Activated CD8-positive, alpha-beta memory T cell treated with anti-CD3 and anti-CD28 coated beads, Interleukin-2, amount 50 U/mL, for 4 hours (primary cell): ENCODE measurements around the gene PHACTR1.
"Not testable (repeated sequence)": the region's sequence is repeated elsewhere in the genome, so short reads cannot be mapped to it uniquely, and the experiment has no call there.

Experiments
- DNase-seq: peaks from one replicate; pipeline ENCODE4 v3.0.0-alpha.2; 2020

Gene PHACTR1

DNA sequence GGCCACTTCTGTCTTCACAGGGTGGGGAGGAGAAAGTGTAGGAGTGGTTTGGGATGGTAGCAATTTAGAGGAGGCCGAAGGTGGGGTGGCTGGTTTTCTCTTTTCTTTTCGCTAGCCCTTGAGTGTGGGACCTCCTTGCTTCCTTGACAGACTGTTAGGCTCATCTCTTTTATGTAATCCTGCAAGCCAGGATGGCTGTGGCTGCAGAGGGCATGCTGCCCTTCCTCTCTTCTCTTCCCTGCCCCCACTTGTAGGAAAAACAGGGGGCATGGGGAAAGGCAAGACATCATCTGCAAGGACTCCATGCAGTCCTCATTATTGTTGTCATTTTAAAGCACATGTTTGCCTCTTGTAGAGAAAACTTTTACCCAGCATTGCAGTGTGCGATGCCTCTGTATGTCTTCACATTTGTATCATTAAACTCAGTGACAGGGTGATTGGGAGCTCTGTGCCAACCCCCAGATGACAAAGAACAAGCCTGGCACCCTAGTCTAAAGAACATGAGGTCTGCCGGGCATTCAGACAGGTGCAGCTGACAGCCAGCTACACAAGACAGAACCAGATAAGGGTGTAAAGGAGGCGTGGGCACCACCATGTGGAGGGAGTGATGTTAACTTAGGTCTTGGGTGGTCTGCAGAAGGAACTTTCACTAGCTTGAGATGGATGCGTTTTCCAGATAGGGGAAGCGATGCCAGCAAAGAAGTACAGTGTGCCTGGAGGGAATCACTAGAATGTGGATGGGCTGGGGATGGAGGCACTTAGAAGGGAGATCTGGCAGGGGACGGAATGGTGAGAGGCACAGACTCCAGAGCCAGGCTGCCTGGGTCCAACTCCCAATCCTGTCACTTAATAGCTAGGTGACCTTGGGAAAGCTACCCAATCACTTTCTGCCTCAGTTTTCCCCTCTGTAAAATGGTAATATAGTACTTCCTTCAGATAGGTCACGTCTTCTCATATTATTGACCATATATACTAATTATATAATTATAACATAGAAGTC is 404.2 kb downstream of the PHACTR1 start:
- no peak for DNase-seq

DNA sequence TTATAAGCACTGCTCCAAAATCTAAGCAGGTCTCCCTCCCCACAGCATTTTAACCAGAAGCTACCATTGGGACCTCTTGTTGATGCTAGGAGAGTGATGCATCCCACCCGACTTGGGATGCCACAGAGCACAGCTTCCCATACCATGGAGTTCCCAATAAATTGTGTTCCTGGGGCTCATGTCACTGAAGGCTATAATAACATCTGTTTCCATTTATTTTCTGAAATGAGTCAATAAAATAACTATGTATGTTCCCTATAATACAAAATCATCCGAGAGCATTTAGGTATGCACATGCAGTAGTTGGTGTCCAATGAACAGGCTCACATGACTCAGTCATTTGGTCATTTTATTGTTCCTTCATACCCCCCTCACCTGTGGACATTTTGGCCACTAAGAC is 407.6 kb downstream of the PHACTR1 start:
- no peak for DNase-seq

DNA sequence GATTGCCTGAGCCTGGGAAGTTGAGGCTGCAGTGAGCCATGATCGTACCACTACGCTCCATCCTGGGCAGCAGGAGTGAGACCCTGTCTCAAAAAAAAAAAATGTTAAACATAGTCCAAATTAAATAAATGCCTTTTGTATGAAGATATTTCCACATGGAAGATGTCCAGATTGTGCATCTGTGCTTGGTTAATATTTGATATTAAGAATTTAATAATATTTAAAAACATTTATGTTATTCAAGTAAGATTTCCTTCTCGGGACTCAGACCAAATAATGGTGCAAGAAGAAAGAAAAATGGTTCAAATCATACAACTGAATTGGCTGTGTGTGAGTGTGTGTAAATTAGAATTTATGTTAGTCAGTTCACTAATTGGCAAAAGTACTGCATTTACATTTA is 409.3 kb downstream of the PHACTR1 start:
- no peak for DNase-seq

DNA sequence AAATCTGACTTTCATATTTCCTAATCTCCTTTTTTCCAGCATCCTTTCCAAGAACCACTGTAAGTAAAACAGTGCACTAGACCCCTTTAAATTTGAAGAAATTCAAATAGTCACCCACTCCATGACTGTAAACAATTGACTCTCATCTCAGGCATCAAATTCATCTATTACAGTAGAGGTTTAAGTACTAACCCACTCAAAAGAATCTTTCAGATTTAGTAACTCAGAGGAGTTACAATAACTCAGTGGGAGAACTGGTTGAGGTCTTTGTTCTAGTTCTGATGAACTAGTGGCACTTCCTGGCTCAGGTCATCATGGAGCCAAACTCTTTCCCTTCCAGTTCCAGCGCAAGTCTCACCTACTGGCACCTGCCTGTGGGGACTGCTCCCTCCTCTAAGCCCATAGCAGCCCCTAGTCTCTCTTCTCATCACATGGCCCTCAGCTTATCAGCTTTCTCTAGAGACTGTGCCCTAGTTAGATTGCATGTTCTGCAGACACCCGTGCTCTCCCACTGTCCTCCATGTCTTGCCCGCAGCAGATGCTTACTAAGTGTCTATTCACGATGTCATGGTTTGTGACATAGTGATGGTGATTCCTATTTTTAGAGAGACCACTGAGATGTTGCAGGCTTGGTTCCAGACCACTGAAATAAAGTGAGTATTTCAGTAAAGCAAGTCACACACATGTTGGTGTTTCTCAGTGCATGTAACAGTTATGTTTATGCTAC is 415.5 kb downstream of the PHACTR1 start:
- DNase-seq: no peak

DNA sequence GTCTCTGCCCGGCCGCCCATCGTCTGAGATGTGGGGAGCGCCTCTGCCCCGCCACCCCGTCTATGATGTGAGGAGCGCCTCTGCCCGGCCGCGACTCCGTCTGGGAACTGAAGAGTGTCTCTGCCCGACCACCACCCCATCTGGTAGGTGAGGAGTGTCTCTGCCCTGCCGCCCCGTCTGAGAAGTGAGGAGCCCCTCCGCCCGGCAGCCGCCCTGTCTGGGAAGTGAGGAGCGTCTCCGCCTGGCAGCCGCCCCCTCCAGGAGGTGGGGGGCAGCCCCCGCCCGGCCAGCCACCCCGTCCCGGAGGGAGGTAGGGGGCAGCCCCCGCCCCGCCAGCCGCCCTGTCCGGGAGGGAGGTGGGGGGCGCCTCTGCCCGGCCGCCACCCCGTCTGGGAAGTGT is 417.3 kb downstream of the PHACTR1 start:
- not testable (repeated sequence) for DNase-seq

DNA sequence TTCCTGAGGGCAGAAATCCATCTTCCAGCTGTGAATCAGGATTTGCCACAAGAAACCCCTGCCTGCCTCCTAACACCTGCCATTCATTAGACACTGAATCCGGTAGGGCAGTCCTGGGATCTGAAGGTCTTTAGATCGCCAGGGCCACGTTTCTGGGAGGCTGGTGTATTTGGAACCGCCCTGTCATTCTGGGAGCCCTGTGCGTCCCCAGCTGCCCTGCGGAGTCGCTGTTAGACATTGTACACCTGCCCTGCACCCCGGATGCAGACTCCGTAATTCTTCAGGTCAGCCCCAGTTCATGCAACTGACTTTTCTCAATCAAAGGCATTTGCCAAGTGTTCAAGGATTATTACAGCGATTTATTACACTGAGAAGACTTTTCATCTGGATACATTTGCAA is 418.6 kb downstream of the PHACTR1 start:
- no peak for DNase-seq

DNA sequence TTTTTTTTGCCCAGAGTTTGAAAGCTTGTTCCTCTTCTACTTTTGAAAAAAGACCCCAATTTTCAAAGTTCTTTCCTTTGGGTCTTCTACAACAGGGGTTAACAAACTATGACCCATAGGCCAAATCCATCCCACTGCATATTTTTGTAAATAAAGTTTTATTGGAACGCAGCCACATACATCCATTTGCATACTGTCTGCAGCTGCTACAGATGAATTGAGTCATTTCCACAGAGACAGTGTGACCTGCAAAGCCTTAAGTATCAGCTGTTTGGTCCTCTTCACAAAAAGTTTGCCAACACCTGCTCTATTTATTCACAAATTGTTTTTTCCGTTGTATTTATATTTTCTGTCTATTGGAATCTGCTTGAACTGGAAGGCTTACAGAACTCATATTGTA is 422.6 kb downstream of the PHACTR1 start:
- DNase-seq: no peak

DNA sequence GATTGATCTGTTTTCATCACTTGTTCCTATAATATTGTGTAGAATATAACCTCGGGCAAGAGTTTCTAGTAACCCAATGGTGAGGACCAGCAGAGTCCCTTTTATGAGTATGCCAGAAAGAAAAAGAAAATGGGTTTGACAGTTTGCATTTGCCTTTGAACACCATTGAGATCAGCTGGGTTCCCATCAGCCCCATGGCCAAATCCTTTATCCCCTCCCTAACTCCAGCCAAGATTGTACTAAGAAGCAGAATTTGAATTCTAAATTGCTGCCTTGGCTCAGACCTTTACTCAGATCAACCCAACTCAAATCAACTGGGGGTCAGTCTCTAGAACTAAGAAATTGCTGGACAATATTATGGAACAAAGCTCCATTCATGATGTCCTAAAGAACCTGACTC is 424.4 kb downstream of the PHACTR1 start:
- DNase-seq: no peak

DNA sequence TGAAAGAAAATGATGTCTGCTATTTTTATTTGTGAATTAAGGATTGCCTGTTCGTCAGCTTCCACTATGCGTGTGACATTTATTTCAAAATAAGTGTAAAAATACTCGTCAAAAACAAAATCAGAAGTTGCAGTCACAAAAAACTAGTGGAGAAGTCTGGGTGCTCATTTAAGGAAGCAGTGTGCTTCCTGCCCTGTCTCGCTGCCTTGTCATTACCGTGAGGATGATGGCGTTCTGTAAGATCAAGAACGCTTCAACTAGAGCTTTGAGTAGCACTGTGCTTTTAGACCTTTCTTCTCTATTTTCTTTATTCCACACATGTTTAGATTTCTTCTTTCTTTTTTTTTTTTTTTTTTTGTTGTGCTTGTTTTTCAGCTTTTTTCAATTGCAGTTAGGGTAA is 424.8 kb downstream of the PHACTR1 start:
- DNase-seq: no peak

DNA sequence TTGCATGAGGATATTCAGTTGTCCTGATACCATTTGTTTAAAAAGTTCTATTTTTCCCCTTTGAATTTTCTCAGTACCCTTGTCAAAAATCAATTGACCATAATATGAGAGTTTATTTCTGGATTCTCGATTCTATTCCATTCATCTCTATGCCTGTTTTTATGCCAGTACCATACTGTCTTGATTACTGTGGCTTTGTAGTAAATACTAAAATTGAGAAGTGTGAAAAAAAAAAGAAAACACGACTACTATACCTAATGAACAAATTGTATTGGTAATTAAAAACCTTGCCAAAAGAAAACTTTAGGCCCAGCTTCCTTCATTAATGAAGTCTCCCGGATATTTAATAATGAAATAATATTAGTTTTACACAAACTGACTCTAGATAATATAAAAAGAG is 426.0 kb downstream of the PHACTR1 start:
- no peak for DNase-seq

DNA sequence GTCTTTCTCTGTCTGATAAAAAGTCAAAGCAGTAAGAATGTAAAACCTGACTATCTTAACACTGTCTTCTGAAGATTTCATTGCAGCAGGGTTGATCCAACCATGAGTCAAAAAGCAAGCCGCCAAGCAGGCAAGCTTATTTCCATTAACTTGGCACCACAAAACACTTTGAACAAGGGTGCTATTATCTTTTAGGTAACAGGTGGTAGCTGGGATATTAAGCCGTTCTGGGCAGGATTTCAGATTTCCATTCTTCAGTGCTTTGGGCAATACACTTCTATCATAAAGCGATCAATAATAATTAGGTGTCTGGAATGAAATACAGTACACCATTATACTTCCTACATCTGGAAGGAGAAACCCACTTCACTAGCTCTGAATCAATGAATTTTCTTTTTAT is 429.9 kb downstream of the PHACTR1 start:
- no peak for DNase-seq

DNA sequence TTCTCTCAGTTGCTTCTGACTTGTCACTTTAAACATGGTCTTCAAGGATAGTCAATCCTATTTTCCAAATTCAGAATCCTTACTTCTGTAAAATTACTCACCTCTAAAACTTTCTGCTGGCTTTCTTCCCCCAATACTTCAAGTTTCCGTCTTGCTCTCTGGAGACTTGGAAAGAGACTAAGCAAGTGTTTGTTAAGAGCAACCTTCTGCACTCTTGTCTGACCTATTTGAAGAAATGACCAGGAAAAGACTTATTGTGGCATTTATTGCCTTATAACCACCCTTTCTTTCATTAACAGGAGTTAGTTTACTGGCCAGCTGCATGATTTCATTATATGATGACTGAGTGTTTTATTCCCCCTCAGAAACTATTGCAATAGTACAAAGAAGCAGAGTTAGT is 430.8 kb downstream of the PHACTR1 start:
- no peak for DNase-seq

DNA sequence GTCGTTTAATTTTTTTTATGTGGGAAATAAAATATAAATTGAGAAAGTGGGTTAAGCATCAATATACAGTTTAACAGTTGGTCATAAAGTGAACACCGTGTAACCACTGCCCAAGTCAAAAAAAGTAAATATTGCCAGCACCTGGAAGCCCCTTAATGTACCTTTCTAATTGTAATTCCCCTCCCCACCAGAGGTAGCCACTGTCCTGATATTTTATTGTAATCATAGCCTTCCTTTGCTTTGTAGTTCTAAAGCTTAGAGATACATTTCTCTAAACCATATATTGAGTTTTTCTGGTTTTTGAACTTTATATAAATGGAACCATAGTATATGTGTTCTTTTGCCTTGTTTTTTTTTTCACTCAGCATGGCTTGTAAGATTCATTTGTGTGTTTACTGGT is 431.2 kb downstream of the PHACTR1 start:
- no peak for DNase-seq

DNA sequence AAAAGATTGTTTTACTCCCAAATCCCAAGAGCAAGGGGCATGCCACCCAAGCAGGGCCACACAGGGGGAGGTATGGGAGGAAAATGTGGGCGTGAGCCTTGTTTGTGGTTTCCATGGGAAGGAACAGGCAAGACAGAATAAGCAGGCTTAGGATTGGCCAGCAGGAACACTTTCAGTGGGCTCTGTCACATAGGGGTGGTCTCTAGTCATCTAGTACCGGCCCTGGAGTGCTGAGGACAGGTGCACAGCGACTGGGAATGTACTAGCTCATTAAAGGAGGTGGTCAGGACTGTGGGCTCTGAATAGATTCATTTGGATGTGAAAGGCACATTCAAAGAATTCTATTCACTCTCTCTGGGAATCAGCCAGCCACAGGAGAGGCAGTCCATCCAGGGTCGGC is 436.2 kb downstream of the PHACTR1 start:
- DNase-seq: no peak

DNA sequence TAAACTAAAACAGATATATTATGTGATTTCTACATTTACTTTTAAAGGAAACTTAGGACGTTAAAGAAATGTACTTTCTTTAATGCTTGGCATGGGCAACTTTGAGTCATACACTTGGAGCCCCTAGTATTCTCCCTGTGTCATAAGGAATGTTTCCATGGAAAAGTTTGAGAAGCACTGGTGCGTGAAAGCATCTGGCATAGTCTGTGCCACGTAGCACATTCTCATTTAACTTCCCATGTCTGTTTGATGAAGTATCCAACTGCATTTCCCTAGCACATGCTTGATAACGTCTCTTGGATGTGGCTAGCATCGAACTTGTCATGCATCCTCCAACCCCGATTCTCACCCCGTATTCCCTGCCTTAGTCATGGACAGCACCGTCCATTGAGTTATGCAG is 439.8 kb downstream of the PHACTR1 start:
- DNase-seq: no peak

DNA sequence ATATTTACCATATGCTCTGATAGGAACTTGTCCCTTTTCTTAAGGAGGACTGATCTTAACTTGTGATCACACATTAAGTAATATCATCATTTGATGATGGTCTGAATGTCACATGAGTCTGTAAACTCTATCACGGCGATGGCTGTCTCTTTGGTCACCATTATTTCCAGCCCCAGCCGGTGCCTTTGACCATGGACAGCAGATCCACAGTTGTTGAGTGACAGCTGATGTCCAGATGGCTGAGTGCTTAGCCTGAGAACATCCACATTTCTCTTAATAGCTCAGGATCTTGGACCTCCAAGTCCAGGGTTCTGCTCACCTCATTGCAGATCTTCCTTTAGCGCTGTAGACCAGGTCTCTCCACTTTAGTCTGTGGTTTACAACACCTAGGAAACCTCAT is 440.7 kb downstream of the PHACTR1 start:
- DNase-seq: no peak

DNA sequence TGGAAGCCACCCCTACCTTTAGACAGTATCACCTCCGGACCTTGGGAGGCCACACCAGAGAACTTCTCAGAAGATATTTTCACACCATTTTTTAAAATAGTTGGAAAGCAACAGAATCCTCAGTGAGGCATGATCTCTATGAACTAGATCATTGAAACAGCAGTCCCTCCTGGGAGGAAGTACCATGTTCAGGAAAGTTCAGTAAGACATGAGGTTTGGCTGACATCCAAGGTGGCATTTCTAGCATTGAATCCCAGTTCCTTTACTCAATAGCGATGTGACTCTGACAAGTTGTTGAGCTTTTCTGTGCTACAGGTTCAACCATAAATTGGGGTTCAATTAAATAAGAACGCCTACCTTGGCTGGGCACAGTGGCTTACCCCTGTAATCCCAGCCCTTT is 442.7 kb downstream of the PHACTR1 start:
- no peak for DNase-seq

DNA sequence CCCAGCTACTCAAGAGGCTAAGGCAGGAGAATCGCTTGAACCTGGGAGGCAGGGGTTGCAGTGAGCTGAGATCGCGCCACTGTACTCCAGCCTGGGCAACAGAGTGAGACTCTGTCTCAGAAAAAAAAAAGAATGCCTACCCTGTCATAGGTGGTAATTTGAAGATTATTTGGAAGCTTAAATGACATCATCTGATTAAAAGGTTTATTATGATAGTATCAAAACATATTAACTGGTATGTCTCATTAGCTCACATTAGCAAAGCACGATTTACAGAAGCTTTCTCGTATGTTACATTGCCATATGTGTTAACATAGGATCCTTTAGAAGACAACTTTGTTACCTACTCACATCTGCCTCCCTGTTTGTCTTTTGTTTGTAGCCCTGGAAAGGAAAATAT is 443.3 kb downstream of the PHACTR1 start:
- DNase-seq: not testable (repeated sequence)

DNA sequence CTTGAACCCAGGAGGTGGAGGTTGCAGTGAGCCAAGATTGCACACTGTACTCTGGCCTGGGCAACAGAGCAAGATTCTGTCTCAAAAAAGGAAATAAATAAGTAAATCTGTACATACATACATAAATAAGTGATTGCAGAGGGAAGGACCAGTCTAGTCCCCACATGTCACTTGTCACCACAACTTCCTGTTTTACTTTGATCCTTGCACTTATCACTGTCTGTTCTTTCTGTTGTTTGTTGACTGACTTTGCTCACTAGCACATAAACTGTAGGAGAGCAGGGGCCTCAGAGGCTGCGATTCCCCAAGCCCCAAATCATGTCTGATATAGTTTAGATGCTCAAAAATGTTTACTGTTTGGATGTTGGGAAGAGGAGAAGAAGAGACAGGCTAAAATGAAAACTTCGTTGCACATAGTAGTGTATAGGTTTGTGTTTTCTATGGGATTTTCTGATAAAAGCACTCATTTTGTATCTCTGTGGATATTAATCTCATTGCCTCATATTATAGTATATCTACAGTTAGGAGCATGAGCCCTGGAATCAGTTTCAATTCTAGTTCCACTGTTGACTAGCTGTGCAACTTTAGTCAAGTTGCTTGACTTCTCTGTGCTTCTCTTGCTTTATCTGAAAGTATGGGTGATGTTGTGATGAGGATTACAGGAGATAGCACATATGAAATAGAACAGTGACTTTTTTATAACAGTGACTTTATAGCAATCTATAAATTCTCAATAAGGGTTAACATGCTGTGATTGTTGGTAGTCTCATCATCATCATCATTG is 446.8 kb downstream of the PHACTR1 start:
- no peak for DNase-seq

DNA sequence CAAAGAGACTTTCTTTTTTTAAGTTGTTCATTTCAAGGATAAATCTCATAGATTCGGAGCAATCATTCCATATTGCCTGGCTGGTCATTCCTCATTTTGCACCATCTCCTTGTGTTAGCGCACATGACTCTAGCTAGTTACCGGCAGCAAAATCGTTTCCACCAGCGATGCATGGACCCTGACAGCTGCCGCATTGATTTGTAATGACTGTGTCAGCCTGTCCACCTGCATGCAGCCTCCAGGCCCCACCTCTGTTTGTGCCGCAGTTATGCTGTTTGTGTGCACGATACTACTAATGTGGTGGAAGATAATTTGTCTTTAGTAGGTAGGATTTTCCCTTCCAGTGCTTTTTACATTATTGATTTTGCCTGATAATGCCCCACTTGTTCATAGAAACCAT is 447.7 kb downstream of the PHACTR1 start:
- DNase-seq: no peak

DNA sequence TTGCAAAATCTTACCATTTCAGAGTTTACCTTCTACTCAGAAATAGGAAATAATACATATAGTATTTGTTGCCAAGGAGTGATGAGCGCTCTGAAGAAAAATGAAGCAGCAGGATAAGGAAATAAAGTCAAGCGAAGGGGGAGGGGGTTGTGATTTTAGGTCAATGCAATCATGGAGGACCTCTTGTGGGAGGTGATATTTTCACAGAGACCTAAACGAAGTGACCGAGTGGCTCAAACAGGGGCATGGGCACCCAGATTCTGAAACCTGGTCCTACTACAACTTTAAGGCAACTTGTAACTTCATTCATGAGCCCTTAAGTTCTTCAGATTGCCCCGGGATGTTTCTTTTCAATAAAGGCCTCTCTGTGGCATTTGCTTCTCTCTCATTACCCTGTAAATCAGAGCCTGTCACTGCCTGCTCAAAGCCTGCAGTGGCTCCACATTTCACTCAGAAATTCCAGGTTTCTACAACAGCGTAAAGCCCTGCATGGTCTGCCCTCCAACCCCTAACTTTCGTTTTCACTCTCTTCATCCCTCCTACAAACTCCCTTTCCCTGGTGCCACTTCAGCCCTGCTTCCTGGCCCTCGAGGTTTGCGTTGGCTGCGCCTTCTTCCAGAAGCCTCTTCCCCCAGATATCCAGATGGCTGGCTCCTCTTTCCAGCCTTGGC is 449.1 kb downstream of the PHACTR1 start:
- DNase-seq: no peak

DNA sequence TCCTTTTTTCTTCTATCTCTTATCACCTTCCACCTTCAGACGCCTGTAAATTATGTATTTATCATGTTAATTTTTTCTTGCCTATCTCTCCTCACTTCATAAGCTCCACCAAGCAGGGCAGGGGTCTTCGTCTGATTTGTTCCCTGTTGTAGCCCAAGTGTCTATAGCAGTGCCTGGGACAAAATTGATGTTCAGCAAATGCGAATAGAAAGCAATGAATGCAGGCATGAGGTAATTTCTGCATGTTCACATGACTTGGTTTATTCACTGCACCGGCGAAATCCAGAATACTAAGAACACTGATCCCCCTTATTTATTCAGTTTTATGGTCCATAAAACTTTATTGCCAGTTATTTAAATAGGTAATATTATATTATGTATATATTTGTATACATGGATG is 449.7 kb downstream of the PHACTR1 start:
- no peak for DNase-seq

DNA sequence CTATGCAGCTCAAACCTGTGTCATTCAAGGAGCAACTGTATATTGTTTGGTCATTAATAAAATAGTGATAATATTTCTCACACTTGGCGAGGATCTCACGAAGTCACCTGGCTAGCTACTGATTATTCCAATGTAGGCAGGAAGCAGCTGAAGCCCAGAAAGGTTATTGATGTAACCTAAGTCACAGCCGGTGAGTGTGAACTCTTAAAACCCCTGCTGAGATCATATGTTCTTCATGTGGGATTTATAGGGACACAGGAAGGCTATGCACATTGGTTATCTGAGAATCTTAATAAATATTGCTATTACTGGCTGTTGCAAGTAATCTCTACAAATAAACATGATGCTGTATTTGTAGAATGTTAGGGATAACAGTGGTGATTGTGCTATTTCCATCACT is 450.3 kb downstream of the PHACTR1 start:
- DNase-seq: no peak
